SK-N-SH (cell line): ENCODE data around the gene UGDH. TPM values are rescaled to one million over a fixed set of nuclear protein-coding genes. Genes with fewer than 3 reads are reported as not detected.

Experiments used
- CTCF ChIA-PET: fragments of 300-600, 350-600 bp; formaldehyde crosslinking; extraction: SDS; loops from one replicate; lab custom pipeline; 2021; lab: Yijun Ruan, JAX
- POLR2A ChIA-PET: fragments of 350-600 bp; sonication (Branson Sonifier 250); formaldehyde crosslinking; extraction: SDS; loops from one replicate; lab custom pipeline; 2020; ENCODE audit warnings: antibody characterized with exemption, inconsistent platforms; lab: Yijun Ruan, JAX
- DNase-seq: peaks from one replicate; pipeline ENCODE4 v3.0.0; 2012
- H2AFZ ChIP-seq: fragments of 200-600 bp; sonication (generic); 2 replicates; pipeline ENCODE4 v1.8.1; 2016; ENCODE audit warnings: antibody characterized with exemption, mild to moderate bottlenecking, low read depth
- H3F3A ChIP-seq: fragments of 200-600 bp; sonication (generic); replicated peaks from 2 replicates; pipeline ENCODE3; 2016; ENCODE audit warnings: antibody characterized with exemption, mild to moderate bottlenecking; ENCODE audit not compliant: insufficient read depth
- H3K27ac ChIP-seq, 2 experiments: fragments of 200-500 bp in 1 of 2; fragments of 200-600 bp in 1 of 2; sonication (Bioruptor generic) in 1 of 2; sonication (generic), shearing (Covaris generic) in 1 of 2; 2 replicates each; pipeline versions ENCODE4 v1.5.1 to v1.6.1; 2014 to 2016; ENCODE audit warnings: low read depth in 2 of 2, inconsistent platforms in 1 of 2, low read length in 1 of 2, mild to moderate bottlenecking in 1 of 2, mixed read lengths in 1 of 2
- H3K27me3 ChIP-seq: fragments of 200-600 bp; sonication (generic), shearing (Covaris generic); 2 replicates; pipeline ENCODE4 v1.6.1; 2016; ENCODE audit warnings: mixed run types; ENCODE audit not compliant: insufficient read depth
- H3K36me3 ChIP-seq, 2 experiments: fragments of 200-500 bp in 1 of 2; fragments of 200-600 bp in 1 of 2; sonication (Bioruptor generic) in 1 of 2; sonication (generic) in 1 of 2; replicated peaks in 1 of 2; 2 replicates each; pipeline versions ENCODE3 to v1.5.1; 2014 to 2016; ENCODE audit warnings: low read length in 1 of 2, mild to moderate bottlenecking in 1 of 2; ENCODE audit not compliant: insufficient read depth in 2 of 2, control insufficient read depth in 1 of 2
- H3K4me1 ChIP-seq, 2 experiments: fragments of 200-500 bp in 1 of 2; fragments of 200-600 bp in 1 of 2; sonication (Bioruptor generic) in 1 of 2; sonication (generic), shearing (Covaris generic) in 1 of 2; 2 replicates each; pipeline versions ENCODE4 v1.5.1 to v1.6.1; 2014 to 2016; ENCODE audit warnings: low read depth in 1 of 2, low read length in 1 of 2, mixed run types in 1 of 2; ENCODE audit not compliant: insufficient read depth in 2 of 2, control insufficient read depth in 1 of 2
- H3K4me2 ChIP-seq: fragments of 200-600 bp; sonication (generic), shearing (Covaris generic); 2 replicates; pipeline ENCODE4 v1.6.1; 2017; ENCODE audit warnings: mixed run types
- H3K4me3 ChIP-seq, 2 experiments: fragments of 200-500 bp in 1 of 2; fragments of 200-600 bp in 1 of 2; sonication (Bioruptor generic) in 1 of 2; sonication (generic), shearing (Covaris generic) in 1 of 2; 2 replicates each; pipeline versions ENCODE4 v1.5.1 to v1.8.1; 2014 to 2016; ENCODE audit warnings: low read depth in 2 of 2, inconsistent platforms in 1 of 2, low read length in 1 of 2, mild to moderate bottlenecking in 1 of 2, mixed read lengths in 1 of 2, moderate library complexity in 1 of 2
- H3K79me2 ChIP-seq: fragments of 200-600 bp; sonication (generic); 2 replicates; pipeline ENCODE4 v1.8.1; 2017; ENCODE audit warnings: mild to moderate bottlenecking; ENCODE audit not compliant: insufficient read depth
- H3K9ac ChIP-seq: fragments of 200-600 bp; sonication (generic); 2 replicates; pipeline ENCODE4 v1.6.1; 2017; ENCODE audit warnings: mixed run types
- H3K9me2 ChIP-seq: fragments of 200-600 bp; sonication (generic); 2 replicates; pipeline ENCODE4 v1.6.1; 2017; ENCODE audit warnings: mixed run types
- H3K9me3 ChIP-seq: fragments of 200-600 bp; sonication (generic); 2 replicates; pipeline ENCODE4 v1.6.1; 2017; ENCODE audit warnings: mixed run types, mild to moderate bottlenecking, moderate library complexity
- H4K20me1 ChIP-seq: fragments of 200-600 bp; sonication (generic); 2 replicates; pipeline ENCODE4 v1.6.1; 2017; ENCODE audit warnings: mild to moderate bottlenecking, mixed run types; ENCODE audit not compliant: insufficient read depth
- ELF1 ChIP-seq: IDR thresholded peaks from 2 replicates; pipeline ENCODE4 v1.4.0; 2012
- EP300 ChIP-seq, 2 experiments: IDR thresholded peaks; 2 replicates each; pipeline versions ENCODE4 v1.4.0 to v1.6.1; 2012; ENCODE audit warnings: borderline replicate concordance in 1 of 2, low read depth in 1 of 2, low read length in 1 of 2
- EZH2phosphoT487 ChIP-seq: fragments of 200-600 bp; sonication (generic); IDR thresholded peaks from 2 replicates; pipeline ENCODE4 v1.6.1; 2017; ENCODE audit warnings: low read depth, mixed run types, mild to moderate bottlenecking, antibody characterized with exemption, moderate library complexity, borderline replicate concordance
- FOSL2 ChIP-seq: IDR thresholded peaks from 2 replicates; pipeline ENCODE4 v1.4.0; 2012; ENCODE audit warnings: low read depth, mild to moderate bottlenecking, moderate library complexity, borderline replicate concordance
- GABPA ChIP-seq: IDR thresholded peaks from 2 replicates; pipeline ENCODE4 v1.4.0; 2012; ENCODE audit warnings: low read depth, mild to moderate bottlenecking
- JUND ChIP-seq: IDR thresholded peaks from 2 replicates; pipeline ENCODE4 v1.4.0; 2012
- MEF2A ChIP-seq: IDR thresholded peaks from 2 replicates; pipeline ENCODE4 v1.4.0; 2012; ENCODE audit warnings: low read depth, borderline replicate concordance
- MXI1 ChIP-seq: IDR thresholded peaks from 2 replicates; pipeline ENCODE4 v1.6.1; 2012; ENCODE audit warnings: mild to moderate bottlenecking, low read depth, low read length, improper control_type of control experiment
- POLR2AphosphoS5 ChIP-seq: IDR thresholded peaks from 2 replicates; pipeline ENCODE4 v1.6.1; 2012; ENCODE audit warnings: low read depth, low read length
- RCOR1 ChIP-seq: fragments of 150-350 bp; IDR thresholded peaks from 2 replicates; pipeline ENCODE4 v1.6.1; 2017; ENCODE audit warnings: antibody characterized with exemption, low read length
- REST ChIP-seq: IDR thresholded peaks from 2 replicates; pipeline ENCODE4 v1.6.1; 2012; ENCODE audit warnings: mild to moderate bottlenecking, low read depth, low read length, moderate library complexity
- RFX5 ChIP-seq: IDR thresholded peaks from 2 replicates; pipeline ENCODE4 v1.6.1; 2012; ENCODE audit warnings: mild to moderate bottlenecking, improper control_type of control experiment, low read length
- RXRA ChIP-seq: IDR thresholded peaks from 2 replicates; pipeline ENCODE4 v1.4.0; 2012; ENCODE audit warnings: low read depth, mild to moderate bottlenecking, borderline replicate concordance
- SIN3A ChIP-seq: IDR thresholded peaks from 2 replicates; pipeline ENCODE4 v1.6.1; 2012; ENCODE audit warnings: low read depth, mild to moderate bottlenecking, low read length, moderate library complexity, borderline replicate concordance
- TCF12 ChIP-seq: IDR thresholded peaks from 2 replicates; pipeline ENCODE4 v1.4.0; 2012
- YY1 ChIP-seq: IDR thresholded peaks from 2 replicates; pipeline ENCODE4 v1.4.0; 2012; ENCODE audit warnings: low read depth, mild to moderate bottlenecking
- ZBTB33 ChIP-seq: IDR thresholded peaks from 2 replicates; pipeline ENCODE4 v1.4.0; 2012; ENCODE audit warnings: low read depth, borderline replicate concordance
- WGBS: methylation state at CpG from one replicate; pipeline ENCODE4 v1.1.6; 2017; ENCODE audit warnings: low lambda C conversion rate; 5-methylcytosine and 5-hydroxymethylcytosine counted together
- polyA plus RNA-seq, 3 experiments: library from polyadenylated mRNA; depleted of rRNA; stranded (reverse); fragments of >200 nt; gene quantifications; 2 replicates each; pipeline ENCODE4 v1.2.3, GENCODE V29; 2012

The UGDH gene
- polyA plus RNA-seq, 1 of the 3 experiments (the other 2 are of a cell fraction) = 41.6 TPM

- WGBS = 76% methylated on average over 6 of the region's 6 CpGs
- H2AFZ ChIP-seq = no peak overlapping the region
- CTCF ChIA-PET = no interaction called here
- no peak overlapping the region for H3K4me3 ChIP-seq
- H3K27ac ChIP-seq = peak overlapping the region in 1 of 2 experiments; percentile 74; a peak in 2 of 4 replicates
- H3K79me2 ChIP-seq = no peaks in the 10 kb centered on the region
- H3K27me3 ChIP-seq = no peaks in the 10 kb centered on the region
- no peaks in the 10 kb centered on the region for H3K4me1 ChIP-seq
- H3K36me3 ChIP-seq = peaks cover 0 to 13% of the 10 kb centered on the region in 2 experiments
- POLR2A ChIA-PET = no interaction called here
- no peak overlapping the region for H3K9ac ChIP-seq
- no peaks in the 10 kb centered on the region for H3K9me3 ChIP-seq
- H4K20me1 ChIP-seq = no peaks in the 10 kb centered on the region
- DNase-seq = no peak
- H3K9me2 ChIP-seq = no peaks in the 10 kb centered on the region
- TF ChIP-seq JUND (peak; percentile 66), MEF2A (no peak), MXI1 (no peak), TCF12 (peak; percentile 54; the same call in 1 of the 2 replicates), EP300 (IDR thresholded peaks at IDR 0.05; ENCODE audit: borderline replicate concordance in 1 of 2, low read depth in 1 of 2, low read length in 1 of 2) (peak in 1 of 2 experiments; percentile 30; a peak in 1 of 4 replicates), RCOR1 (no peak), RXRA (0 out of 2 replicates have a peak, but pooled peaks have one; percentile 5), POLR2AphosphoS5 (peak; percentile 16; the same call in 1 of the 2 replicates), ELF1 (no peak), FOSL2 (peak; percentile 90), RFX5 (no peak), GABPA (no peak), ZBTB33 (no peak), SIN3A (no peak), YY1 (no peak), EZH2phosphoT487 (no peak)
- TF ChIP-seq, all 33 proteins: peak for 6
- Histone ChIP-seq H3F3A (peaks cover 17% of the 10 kb centered on the region), H3K4me2 (peak overlapping the region; percentile 3; the same call in 1 of the 2 replicates)
Measured at GRCh38 chr4:39565878-39566600, 38.8 kb upstream of the UGDH start.

- Histone ChIP-seq H3K9ac (no peak overlapping the region), H3K9me2 (no peaks in the 10 kb centered on the region), H3K27me3 (no peaks in the 10 kb centered on the region), H3K9me3 (no peaks in the 10 kb centered on the region), H3F3A (peaks cover 17% of the 10 kb centered on the region), H3K79me2 (no peaks in the 10 kb centered on the region), H3K4me2 (no peak overlapping the region), H3K4me1 (no peaks in the 10 kb centered on the region), H3K4me3 (no peak overlapping the region), H3K27ac (no peak overlapping the region), H3K36me3 (peaks cover 0 to 8% of the 10 kb centered on the region in 2 experiments), H4K20me1 (no peaks in the 10 kb centered on the region), H2AFZ (no peak overlapping the region)
- TF ChIP-seq ELF1 (no peak), EP300 (IDR thresholded peaks at IDR 0.05; ENCODE audit: borderline replicate concordance in 1 of 2, low read depth in 1 of 2, low read length in 1 of 2) (no peak), REST (no peak)
- no peak for DNase-seq
- CTCF ChIA-PET = interaction anchor here (0.8 kb wide), 1 partner anchor 412 kb away, joined by 3 read pairs; no protein-coding TSS in a partner anchor
- 95% methylated on average over 6 of the region's 6 CpGs for WGBS
- POLR2A ChIA-PET = no interaction called here
Measured at GRCh38 chr4:39563346-39563847, 36.2 kb upstream of the UGDH start.
